CD4-positive, alpha-beta T cell treated with Interleukin-6 for 4 hours (primary cell): ENCODE results near the gene PCSK7.
"Not testable (repeated sequence)": the region's sequence is repeated elsewhere in the genome, so short reads cannot be mapped to it uniquely, and the experiment has no call there.

Source experiments
- DNase-seq: peaks from one replicate; pipeline ENCODE4 v3.0.0-alpha.2; 2020; ENCODE audit warnings: mixed read lengths

The PCSK7 gene

GRCh38 chr11:117214404-117215110 is 17.3 kb downstream of the PCSK7 start:
- no peak for DNase-seq

DNA sequence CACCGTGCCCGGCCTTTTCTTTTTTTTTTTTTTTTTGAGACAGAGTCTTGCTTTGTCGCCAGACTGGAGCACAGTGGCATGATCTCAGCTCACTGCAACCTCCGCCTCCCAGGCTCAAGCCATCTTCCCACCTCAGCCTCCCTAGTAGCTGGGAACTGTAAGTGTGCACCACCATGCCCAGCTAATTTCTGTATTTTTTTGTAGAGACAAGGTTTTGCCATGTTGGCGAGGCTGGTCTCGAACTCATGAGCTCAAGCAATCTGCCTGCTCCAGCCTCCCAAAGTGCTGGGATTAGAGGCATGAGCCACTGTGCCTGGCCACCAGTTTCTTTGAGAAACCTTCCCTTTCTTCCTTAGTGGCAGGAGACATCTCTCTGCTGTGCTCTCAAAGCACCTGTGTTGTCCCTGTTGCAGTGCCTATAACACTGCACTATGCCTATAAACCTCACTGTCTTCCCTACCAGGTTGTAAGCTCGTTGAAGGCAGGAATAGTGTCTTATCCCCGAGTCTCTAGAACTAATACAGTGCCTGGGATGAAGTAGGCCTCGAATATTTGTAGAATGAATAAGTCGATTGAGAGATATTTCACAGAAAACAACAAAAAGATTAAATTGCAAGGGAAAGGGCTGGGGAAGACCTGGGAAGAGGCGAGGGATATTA is 19.0 kb downstream of the PCSK7 start:
- DNase-seq: no peak

DNA sequence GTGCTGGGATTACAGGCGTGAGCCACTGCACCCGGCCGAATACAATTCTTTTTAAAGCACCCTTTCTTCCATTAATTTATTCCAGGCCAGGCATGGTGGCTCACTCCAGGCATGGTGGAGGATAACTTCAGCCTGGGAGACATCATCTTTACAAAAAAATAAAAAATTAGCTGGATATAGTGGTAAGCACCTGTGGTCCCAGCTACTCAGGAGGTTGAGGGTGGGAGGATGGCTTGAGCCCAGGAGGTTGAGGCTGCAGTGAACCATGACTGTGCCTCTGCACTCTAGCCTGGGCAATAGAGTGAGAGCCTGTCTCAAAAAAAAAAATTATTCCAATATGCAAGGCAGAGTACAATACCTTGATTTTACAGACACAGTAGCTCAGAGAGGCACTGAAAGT is 21.3 kb downstream of the PCSK7 start:
- DNase-seq: no peak

- DNase-seq: not testable (repeated sequence)
Observed at GRCh38 chr11:117209351-117210125, 22.3 kb downstream of the PCSK7 start.

GRCh38 chr11:117208710-117209109 is 23.2 kb downstream of the PCSK7 start:
- not testable (repeated sequence) for DNase-seq

DNA sequence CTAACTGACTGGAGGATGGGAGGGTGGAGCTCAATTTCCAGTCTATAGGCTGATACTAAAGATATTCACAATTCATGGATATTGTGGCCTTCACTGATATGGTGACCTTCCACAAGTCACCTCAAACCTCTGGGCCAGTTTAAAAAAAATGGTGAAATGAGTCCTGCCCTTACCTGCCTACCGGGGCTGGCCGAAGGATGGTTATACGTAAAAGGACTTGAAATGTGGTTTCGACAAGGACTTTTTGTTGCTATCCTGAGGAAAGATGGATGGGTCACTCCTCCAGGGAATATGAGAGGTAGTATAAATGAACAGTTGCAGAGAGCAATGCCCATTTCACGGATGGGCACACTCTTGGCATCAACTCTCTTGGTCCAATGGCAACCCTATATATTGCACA is 24.4 kb downstream of the PCSK7 start:
- DNase-seq: not testable (repeated sequence)

GRCh38 chr11:117206859-117207258 is 25.0 kb downstream of the PCSK7 start:
- not testable (repeated sequence) for DNase-seq

DNA sequence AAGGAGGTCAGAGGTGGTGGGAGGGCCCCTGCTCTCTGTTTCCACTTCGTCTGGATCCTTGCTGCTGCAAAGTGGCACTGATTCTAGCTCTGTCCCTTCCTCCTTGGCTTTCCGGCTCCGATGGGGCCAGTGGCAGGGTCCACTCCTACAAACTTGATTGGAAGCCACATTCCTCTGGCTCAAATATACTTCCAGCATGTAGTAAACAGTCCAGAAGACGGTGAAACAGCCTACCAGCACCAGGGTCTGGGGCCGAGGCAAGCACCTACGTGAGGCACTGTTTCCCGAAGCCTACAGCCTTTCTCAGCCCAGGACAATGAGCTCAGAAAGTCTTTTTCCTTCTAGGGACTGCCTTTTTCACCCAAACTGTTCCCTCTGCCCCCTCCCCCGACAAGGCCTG is 25.8 kb downstream of the PCSK7 start:
- DNase-seq: not testable (repeated sequence)

DNA sequence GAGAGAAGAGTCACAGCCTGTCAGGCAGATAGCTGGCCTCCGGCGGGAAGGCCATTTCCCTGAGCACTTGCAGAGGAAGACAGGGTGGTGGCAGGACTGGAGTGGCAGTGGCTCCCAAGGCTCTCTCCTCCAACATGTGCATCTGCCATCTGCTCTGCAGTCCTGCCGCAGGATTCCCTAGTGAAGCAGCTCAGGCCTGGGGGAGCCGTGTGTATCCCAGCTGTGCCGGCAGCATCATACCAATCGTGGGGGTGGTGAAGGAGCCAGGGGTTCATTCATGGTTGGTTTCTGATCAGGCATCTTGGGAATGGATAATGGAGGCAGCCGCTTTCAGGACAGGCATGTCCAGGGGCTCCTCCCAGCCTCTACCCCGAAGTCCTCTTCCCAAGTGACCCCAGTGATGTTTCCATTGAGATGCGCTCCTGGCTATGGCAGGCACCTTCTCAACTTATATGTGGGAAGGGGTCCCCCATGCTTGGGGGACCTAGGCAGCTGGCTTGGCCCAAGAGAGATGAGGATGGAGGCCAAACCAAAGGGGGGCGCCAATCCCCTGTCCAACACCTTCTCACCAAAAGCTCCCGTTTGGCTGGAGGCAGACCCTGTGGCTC is 26.6 kb downstream of the PCSK7 start:
- DNase-seq: no peak

GRCh38 chr11:117204283-117205080 is 27.4 kb downstream of the PCSK7 start:
- DNase-seq: no peak

DNA sequence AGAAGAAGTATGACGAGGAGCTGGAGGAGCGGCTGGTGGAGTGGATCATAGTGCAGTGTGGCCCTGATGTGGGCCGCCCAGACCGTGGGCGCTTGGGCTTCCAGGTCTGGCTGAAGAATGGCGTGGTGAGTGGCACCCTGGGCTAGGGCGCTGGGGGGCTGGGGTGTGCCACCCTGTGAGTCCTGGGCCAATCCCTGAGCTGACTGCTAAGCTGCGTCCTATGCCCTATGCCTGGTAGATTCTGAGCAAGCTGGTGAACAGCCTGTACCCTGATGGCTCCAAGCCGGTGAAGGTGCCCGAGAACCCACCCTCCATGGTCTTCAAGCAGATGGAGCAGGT is 28.8 kb downstream of the PCSK7 start:
- DNase-seq: no peak

- DNase-seq: no peak
Observed at GRCh38 chr11:117202386-117203068, 29.3 kb downstream of the PCSK7 start.

DNA sequence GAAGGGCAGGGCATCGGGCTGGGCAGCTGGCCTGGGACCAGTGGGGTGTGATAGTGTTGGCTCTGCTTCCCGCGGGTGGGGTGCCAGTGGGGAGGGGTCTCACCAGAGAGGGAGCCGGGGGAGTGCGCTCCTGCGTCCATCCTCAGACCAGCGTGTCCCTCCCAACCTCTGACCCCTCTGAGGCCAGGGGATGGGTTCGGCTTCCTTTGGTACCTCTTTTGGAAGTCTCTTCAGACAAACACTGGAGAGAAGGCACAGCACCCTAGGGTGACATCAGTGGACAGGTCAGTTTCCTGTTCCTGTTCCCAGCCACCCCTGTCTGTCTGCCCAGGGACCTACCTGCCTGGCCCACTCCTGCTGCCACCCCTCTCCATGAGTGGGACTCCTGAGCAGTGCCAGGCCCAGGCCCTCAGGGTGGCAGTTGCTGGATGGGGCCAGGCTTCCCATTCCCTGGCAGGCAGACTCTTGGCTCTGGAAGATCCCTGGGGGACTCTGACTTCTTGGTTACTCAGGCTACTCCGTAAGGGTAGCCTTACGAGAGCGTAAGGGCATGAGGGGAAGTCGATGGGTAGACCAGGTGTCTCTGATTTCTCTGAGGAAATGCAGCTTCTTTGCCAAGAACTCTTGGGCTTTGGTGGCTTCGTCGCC is 30.1 kb downstream of the PCSK7 start:
- no peak for DNase-seq

DNA sequence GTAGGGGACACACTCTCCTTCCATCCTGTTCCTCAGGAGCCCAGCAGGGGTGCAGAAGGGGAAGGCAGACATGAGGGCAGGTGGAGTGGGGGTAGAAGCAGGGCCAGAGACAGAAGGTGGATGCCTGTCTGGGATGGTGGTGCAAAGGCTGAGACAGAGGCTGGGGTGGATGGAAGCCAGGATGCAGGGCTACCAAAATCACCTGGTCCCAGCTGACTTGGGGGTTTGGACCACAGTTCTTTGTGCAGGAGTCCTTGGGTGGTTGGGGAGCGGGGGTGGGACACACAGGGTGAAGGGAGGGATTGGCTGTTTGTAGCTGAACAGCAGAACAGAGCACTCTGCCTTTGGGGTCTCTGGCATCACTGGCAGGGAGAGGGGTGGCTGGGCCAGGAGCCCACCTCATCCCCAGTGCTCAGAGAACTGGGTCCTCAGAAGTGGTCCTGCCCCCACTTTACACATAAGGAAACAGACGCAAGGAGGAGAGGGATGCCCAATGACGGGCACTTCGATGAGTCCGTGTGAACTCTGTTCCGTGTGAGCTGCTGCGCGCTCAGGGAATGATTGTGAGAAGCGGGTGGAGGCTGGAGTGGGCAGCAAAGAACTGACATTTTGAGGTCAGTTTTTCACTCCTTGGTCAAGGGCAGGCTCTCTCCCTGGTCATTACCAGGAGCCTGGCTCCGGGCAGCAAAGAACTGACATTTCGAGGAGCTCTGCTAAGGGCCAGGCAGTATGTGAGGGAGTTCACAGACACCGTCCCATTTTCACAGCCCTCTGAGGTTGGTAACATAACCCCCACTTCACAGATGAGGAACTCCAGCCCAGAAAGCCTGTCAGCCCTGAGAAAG is 30.8 kb downstream of the PCSK7 start:
- no peak for DNase-seq

GRCh38 chr11:117199916-117200812 is 31.7 kb downstream of the PCSK7 start:
- no peak for DNase-seq

DNA sequence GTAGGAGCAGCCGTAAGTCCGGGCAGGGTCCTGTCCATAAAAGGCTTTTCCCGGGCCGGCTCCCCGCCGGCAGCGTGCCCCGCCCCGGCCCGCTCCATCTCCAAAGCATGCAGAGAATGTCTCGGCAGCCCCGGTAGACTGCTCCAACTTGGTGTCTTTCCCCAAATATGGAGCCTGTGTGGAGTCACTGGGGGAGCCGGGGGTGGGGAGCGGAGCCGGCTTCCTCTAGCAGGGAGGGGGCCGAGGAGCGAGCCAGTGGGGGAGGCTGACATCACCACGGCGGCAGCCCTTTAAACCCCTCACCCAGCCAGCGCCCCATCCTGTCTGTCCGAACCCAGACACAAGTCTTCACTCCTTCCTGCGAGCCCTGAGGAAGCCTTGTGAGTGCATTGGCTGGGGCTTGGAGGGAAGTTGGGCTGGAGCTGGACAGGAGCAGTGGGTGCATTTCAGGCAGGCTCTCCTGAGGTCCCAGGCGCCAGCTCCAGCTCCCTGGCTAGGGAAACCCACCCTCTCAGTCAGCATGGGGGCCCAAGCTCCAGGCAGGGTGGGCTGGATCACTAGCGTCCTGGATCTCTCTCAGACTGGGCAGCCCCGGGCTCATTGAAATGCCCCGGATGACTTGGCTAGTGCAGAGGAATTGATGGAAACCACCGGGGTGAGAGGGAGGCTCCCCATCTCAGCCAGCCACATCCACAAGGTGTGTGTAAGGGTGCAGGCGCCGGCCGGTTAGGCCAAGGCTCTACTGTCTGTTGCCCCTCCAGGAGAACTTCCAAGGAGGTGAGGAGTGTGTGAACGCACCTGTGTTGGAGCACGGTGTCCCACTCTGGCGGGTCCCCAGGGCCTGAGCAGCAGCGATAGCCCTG is 32.6 kb downstream of the PCSK7 start, which contains the start of gene TAGLN:
Gene TAGLN, plus strand, starts transcription at position 318 of the 863 bp plus-strand sequence. CDS start 3,644 bp downstream, outside the sequence.
- no peak for DNase-seq

- DNase-seq: no peak
Observed at GRCh38 chr11:117198613-117199012, 33.3 kb downstream of the PCSK7 start.
